HG03108 (cell line): ENCODE data around the gene SHB.

ENCODE experiments used
- ATAC-seq: cut with Tn5 transposase; IDR thresholded peaks from one replicate; pipeline ENCODE4 v1.9.1; 2021; ENCODE audit warnings: moderate library complexity; ENCODE audit not compliant: unreplicated experiment

The SHB gene

DNA sequence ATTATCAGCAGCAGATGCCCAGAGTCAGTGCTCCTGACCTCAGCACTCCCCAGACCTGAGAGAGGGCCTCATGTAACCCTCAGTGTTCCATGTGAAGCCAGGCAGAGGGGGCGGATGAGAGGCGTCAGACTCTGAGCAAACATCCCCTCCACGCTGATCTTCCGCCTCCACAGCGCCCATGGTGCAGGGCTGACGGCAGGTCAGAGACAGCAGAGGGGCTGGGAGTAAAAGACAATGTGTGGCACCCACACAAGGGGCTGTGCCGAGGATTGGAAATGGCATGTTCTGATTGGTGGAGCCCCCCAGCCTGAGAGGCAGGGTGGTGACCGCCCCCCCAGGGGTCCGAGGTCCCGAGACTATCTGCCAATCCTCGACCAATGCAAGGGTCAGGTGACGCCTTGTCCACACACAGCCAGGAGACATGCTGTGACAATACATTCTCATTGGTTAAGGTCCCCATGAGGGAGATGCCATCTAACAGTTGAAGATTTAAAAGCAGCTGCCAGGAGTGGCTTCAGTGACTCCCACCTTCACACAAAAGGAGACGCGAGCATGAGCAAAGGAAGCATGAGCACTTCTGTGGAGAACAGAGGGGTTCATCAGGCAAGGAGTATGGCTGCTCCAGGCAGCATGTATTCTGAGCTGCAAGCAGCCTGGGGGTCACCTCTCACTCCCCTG lies 145.8 kb downstream of the SHB start:
- no peak for ATAC-seq

DNA sequence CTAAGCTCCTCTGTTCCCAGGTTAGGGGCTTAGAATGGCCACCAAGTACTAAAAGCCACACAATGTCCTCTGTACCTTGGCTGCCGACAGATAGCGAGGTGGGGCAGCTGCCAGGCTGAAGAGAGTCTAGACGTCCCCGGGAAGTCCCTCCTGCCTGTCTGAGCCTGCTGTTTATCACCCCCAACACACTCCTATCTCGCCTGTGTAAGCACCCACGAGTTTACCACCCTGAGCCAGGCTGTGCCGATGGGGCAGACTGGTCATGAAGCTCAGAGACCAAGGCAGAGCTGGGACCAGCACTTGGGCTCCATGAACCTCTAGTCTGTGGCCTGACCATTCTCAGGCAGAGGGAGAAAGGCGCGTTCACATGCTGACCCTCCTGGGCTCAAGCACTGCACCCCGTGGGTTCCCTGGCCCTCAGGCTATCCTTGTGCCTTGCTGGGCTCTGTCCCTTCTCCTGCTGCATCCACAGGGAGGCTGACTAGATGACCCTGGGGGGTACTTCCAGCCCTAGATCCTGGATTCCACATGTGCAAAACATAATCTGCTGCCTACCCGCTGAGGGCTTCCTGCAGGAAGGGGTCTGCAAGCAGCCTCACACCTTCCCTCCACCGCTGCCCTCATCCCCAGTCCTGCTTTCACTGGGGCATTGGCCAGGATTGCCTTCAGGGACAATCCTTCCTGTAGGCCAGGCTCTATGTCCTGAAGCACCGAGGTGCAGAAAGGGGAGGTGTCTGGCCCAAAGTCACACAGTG lies 146.5 kb downstream of the SHB start:
- ATAC-seq: no peak

DNA sequence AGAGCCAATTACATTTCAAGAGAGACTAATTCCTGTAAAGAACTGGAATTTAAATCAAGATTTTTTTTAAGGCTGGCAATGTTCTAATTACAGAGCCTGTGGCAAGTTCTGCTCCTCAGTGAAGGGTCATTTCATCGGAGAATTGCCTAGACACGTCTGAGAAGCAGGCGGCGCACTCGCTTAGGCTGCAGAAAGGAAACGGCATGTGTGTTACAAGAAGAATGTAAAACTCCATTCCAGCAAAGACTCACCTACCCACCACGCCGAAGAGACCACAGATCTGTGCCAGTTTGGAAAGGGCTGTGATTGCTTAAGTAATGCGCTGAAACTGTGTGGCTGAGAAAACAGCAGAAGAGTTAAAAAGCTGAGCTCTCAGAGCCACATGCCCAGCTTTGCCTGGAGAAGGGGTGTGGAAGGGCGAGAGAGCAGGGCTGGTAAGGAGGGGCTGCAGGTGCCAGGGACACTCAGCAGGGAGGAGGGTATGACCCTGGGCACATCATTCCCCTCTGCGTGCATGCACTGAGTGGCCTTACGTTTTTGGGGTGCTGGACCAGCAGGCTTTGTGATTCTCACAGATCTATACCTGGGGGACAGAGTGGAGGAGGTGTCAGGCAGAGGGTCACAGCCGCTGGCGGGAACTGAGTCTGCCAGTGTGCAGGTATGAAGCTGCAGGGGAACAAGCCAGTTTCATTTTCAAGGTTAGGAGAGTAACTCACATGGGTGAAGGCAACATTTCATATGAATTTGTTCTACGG lies 147.3 kb downstream of the SHB start:
- no peak for ATAC-seq

DNA sequence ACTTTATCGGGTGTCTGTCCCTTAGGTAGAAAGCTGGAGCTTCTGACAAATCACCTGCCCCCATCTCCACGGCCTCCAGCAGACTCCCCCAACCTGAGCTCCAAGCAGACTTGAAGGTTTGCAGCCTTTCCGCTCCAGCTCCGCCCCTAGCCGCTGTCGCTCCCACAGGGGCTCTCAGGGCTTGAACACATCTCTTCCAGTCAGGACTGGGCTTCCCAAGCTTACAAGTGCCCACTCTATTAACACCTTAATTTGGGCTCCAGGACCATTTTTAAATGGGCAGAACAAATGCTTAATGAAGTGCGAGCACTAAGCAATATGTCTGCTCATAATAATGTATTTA lies 147.9 kb downstream of the SHB start:
- no peak for ATAC-seq

DNA sequence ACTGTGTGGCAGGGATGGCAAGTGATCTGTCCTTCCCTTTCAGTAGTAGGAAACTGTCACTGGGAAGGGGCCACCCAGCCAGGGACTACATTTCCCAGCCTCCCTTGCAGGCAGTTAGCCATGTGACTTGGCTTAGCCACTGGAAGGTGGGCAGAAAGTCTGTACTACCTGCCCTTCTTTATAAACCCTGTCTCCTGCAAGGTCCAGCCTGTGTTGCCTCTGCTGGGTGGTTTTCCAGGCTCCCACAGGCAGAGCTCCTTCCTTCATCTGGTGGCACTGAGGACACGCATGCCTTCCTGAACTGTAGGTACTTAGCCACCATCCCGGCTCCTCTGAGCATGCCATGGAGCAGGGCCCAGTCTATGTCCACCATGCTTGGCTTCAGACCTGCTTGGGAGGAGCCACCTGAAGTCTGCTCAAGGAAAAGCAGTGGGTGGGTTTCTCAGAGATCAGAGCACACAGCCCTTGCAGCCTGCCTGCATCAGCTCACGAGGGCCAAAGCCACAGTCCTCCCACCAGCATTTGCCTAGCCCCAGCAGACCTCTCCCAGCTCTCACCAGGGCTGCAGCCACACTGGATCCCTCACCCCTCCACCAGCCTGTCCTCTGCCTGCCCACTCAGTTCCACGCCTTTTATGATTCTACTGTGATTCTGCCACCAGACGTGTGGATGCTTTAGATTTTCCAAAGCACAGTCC lies 148.4 kb downstream of the SHB start:
- no peak for ATAC-seq

DNA sequence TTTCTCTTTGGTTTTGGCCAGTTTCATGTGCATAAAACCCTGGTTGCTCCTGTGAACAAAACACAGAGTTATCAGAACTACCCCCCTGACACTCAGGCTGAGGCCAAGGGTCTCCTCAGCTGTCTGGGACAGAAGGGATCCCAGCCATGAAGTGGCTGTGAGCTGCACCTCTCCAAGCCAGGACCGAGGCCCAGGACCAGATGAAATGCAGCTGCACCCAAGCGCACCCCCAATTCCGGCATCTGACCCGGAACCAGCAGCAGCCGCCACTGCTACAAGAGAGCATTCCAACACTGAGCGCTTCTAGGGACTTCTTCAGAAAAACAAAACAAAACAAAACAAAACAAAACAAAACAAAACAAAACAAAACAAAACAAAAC lies 149.1 kb downstream of the SHB start:
- no peak for ATAC-seq

DNA sequence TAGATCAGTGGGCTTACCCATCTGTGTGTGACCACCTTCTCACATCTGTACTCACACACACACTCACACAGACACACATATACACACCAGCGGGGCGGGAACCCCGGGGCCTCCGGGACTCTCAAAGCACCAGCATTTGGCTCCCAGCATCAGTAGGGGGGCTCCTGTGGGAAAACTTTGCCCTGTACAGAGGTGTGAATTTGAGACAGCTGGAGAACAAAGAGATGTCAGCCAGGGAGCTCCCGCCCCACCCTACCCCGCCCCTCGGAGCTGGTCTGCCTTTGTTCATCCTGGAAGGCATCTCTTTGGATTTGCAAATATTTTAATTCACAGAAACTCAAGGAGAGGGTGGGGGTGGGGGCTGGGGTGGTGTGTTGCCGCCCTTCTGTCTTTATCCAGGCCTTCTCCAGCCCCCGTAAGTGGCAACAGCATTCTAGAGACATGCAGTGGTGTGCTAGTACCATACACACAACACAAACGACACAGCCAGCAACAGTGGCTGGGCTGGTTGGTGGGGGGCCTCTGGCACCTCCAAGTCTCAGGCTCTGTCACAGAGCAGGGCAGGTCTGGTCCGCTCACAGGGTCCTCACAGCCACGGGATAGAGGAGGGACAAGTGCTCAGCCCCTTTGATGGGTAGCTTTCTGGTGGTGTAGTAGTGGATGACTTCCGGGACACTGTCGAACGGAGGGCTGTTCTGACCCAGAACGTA lies 149.6 kb downstream of the SHB start:
- ATAC-seq: no peak

DNA sequence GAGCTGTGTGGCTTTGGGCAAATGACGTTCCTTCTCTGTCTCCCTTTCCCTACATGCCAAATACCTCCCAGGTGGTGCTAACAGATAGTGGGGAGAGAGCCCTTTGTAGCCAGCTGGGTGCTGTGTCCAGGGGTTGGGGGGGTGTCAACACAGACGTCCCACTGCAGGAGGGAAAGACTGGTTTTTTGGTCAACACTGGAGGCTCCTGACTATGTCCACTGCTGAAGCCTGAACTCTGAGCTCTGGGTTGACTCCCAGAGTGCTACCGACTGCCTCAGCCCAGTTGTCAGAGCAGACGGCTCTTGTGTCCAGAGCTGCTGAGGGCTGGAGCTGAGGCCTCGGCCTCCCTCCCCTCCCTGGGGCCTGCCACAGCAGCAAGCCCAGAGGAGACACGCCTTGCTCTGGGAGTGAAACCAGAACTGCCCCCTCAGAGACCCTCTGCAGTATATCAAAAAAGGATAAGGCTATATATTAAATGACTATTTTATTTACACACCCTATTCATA lies 150.3 kb downstream of the SHB start:
- ATAC-seq: no peak

DNA sequence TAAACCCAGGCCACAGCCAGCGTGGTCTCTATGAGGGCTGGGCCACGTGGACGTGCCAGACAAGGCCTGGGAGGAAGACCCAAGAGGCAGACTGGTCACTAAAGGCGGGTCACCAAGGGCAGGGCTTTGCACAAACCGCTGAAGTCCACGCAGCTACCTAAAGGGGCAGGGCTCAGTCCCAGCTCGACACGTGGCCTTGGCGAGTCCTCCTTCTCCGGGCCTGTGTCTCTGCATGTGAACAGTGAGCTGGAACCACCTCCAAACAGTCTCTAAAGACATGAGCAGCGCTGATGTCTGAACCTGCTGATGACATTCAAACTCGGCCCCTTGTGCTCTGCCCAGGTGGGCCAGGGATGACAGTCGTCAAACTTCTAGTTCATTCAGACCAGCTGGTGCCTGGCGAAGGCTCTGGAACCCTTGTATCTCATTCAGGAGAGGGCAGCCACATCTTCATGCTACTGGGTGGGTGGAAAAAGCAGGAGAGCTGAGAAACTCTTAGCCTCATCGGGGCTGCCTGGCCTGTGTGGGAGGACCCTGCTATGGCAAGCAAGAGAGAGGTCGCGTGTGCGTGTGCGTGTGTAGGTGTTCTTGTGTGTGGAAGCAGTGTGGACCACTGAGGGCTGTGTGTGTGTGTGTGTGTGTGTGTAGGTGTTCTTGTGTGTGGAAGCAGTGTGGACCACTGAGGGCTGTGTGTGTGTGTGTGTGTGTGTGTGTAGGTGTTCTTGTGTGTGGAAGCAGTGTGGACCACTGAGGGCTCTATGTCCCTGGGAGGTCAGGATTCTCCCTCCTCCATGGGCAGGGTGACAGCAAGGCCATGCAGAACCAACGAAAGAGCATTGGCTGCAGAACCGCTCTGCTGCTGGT lies 151.0 kb downstream of the SHB start:
- ATAC-seq: no peak

DNA sequence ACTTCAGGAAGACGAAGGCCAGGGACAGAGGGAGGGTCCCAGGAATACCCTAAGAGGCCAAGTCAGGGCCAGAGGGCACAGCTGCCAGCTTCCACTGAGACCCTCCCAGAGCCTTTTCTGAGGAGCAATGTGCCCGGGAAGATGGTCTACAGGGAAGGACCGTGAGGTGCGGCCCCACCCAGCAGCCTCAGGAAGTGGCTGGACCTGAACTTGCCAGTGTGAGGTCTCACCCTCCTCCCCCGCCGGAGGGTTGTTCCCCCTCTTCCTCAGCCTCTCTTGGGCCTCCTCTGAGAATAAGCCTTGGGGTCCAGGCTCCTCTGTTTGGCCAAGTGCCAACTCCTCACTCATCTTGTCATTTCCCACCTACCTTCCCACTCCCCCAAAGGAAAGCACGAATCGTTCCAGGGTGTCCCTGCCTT lies 151.7 kb downstream of the SHB start:
- ATAC-seq: no peak

DNA sequence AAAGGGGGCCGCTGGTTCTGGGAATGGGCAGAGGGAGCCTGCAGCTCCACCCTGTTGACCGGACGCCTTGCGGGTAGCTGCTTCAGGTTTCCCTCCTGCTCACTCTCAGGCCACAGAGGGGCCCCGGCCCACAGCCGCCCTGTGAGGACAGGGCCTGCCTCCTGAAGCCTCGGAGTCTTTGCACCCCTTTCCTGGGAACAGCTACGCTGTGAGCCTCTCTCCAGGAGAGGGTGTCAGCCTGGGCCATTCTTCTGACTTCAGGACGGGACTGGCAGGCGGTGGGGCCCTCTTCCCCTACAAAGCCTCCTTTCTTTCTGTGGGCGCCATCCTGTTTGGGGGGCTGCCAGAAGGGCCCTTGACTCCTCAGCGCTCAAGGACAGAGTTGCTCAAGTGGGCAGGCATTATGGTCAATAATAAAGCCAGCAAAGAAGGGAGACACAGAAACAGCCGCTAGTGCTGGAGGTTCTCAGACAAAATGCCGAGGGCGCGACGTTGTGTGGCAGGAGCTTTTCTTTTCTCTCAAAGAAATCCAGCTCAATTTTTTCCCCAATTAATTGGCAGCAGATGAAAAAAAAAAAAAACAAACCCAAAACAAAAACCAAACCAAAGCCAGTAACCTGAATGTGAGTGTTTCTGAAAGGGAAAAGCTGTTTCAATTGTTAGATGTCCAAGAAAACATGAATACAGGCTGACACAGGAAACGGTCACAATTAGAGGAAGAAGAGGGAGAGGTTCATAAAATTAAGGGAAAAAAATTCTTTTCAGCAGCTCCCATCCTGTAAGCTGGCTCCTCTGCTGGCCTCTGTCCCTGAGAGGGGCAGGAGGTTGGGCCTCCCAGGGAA lies 152.3 kb downstream of the SHB start:
- ATAC-seq: no peak

DNA sequence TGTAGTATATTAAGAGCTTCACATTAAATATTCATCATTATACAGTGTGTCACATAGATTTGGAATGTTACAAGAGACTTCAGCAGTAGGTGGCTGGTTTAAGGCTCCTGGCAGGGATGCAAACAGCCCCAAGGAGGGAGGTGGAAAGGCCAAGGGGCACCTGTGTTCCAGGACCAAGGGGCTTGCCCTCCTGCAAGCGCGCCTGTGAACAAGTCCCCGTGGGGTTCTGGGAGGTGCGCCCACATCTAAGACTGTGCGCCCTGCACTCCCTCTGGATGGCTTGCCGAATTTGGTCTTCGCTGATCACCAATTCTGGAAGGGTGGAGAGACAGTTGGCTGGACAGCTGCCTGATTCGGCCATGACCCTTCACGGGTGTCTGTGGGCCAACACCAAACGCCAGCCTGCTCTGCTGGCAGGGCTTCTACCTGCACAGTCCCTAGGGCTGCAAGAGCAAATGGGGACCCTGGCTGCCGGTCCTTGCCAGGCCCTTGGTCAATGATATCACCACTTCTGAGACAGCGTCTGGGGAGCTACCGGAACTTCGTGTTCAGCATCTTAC lies 153.0 kb downstream of the SHB start:
- ATAC-seq: no peak

DNA sequence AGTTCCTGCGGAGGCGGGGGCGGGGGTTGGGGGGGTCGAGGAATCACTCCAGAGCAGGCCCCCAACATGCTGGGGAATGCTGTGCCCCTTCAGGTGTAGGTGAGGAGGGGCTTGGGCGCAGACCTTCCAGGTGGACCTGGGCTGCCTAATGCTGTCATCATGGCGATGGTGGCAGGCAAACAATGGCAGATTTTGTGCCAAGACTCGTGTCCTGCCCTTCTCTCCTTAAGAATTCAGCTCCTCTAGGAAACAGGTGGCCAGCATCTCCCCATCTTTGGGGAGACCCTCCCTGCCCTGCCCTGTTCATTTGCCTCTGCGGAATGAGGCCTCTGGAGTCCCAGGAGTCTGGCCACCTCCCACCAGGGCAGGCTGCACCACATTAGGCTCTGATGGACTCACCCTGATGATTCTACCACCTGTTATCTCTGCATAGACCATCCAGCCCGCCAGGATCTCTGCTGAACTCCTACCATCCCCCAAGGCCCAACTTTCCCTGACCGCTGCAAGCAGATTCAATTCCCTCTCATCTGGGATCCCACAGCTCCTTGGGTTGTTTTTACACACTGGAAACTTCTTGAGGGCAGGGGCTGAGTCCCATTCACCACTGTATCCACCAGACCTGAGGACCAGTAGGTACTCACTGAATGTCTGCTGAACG lies 154.2 kb downstream of the SHB start:
- no peak for ATAC-seq

DNA sequence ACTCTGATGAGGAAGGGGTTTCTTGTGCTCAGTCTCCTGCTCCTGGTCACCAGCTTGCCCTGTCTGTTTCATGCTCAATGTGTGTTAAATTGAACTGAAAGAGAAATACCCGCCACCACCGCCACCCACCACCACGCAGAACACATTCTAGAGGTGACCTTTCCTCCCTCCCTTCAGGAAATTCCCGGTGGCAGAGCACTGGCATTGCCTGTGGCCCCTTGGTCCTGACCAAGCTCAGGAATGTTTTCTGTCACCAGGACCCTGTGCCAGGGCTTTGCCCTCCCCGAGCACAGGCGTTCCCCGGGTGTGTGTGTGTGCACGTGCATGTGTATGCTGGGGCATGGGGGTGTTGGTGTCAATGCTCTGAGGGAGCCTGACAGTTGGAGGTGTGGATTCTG lies 154.9 kb downstream of the SHB start:
- no peak for ATAC-seq

DNA sequence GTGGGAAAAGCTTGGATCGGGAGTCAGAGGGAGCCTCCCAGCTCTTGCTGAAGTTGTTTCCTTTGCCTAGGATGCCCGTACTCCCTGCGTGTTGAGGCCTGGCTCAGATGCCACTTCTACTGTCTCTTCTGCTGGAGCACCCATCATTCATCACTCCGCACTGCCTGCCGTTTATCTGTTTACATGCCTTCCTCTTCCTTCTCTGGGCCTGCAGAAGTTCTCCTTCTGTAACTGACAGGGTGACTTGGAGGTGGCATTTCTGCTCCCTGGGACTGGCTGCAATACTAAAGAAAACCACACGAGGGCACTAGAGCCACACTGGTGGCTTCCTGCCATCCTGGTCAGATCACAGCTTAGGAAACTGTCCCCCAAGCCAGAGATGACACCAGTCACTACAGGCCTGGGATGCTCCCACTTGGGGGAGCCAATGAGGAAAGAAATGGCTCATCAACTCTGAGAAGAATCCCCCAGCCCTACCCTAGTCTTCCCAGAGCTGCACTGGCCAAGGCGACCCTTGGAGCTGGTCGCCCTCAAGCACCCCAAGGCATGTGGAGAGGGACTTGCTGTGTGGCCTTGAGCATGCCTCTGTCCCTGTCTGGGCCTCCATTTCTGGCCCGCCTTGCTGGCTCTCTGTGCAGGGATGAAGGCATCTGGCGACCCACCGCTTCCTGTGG lies 155.4 kb downstream of the SHB start:
- ATAC-seq: peak; percentile 74

DNA sequence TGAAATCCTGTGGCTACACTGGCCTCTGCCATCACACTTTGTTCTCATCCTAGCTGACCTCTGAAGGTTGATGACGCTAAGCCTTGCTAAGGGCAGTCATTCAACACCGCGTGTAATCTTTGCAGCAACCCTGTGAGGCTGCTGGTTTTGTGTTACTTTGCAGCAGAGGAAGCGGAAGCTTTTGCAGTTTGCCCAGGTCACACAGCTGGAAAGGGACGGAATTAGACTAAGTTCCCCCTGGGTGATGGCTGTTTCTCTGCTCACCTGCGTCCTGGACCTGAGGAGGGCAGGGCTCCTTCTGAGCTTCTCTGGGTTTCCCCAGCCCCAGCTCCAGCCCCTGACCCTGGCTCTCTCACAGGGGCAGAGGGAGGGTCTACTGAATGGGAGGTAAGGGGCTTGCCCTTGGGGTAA lies 157.8 kb downstream of the SHB start:
- ATAC-seq: no peak

DNA sequence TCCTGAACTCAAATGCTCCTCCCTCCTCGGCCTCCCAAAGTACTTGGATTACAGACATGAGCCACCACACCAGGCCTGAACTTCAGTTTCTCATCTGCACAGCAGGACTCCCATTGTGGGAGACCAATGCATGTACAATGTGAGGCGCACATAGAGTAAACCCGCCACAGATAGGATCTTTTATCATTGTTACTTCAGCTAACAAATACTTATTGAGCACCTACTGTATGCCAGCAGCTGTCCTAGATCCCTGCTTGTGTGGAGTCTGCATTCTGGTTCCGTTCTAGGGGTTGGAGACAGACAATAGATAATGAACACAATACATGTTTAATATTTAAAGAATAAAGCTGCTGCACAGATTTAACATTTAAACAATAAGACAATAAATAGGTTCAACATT lies 158.8 kb downstream of the SHB start:
- no peak for ATAC-seq
